HG03378 (cell line): ENCODE data around the gene SH3GL1.

ENCODE experiments used
- ATAC-seq: cut with Tn5 transposase; IDR thresholded peaks from one replicate; pipeline ENCODE4 v1.9.1; 2021; ENCODE audit warnings: mild to moderate bottlenecking, moderate library complexity; ENCODE audit not compliant: unreplicated experiment

Gene SH3GL1

GRCh38 chr19:4320419-4320818 is 79.9 kb downstream of the SH3GL1 start:
- ATAC-seq: no peak

- no peak for ATAC-seq
These were observed 81.2 kb downstream of the SH3GL1 start for GRCh38 chr19:4319067-4319718.

GRCh38 chr19:4318460-4318859 is 81.9 kb downstream of the SH3GL1 start:
- no peak for ATAC-seq

GRCh38 chr19:4316956-4317355 is 83.4 kb downstream of the SH3GL1 start:
- no peak for ATAC-seq

- ATAC-seq: no peak
These were observed 86.4 kb downstream of the SH3GL1 start for GRCh38 chr19:4313847-4314490.
